Suprapubic skin (tissue), 4 donors: Measurements from ENCODE around the gene MRPS18A. TPM values are rescaled to one million over a fixed set of nuclear protein-coding genes. Genes with fewer than 3 reads are reported as not detected.

ENCODE experiments used
- DNase-seq, 2 donors: peaks; one replicate each; pipeline ENCODE4 v3.0.0-alpha.2; 2019; ENCODE audit warnings: low spot score in 2 of 2
- H3K27ac ChIP-seq: fragments of 200-600 bp; sonication (generic); one replicate; pipeline ENCODE4 v1.5.1; 2019
- H3K27me3 ChIP-seq: fragments of 200-600 bp; sonication (generic); one replicate; pipeline ENCODE4 v1.5.1; 2019
- H3K36me3 ChIP-seq: fragments of 200-600 bp; sonication (generic); one replicate; pipeline ENCODE4 v1.5.1; 2019
- H3K4me1 ChIP-seq: fragments of 200-600 bp; sonication (generic); one replicate; pipeline ENCODE4 v1.5.1; 2019
- H3K4me3 ChIP-seq: fragments of 200-600 bp; sonication (generic); one replicate; pipeline ENCODE4 v1.5.1; 2019; ENCODE audit warnings: mild to moderate bottlenecking
- H3K9me3 ChIP-seq: fragments of 200-600 bp; sonication (generic); one replicate; pipeline ENCODE4 v1.5.1; 2019
- CTCF ChIP-seq, 2 donors: fragments of 200-600 bp in 1 of 2; fragments of 450-650 bp in 1 of 2; sonication (generic) in 1 of 2; IDR thresholded peaks; one replicate each; pipeline ENCODE4 v1.5.1; 2016 to 2019; ENCODE audit warnings: antibody characterized with exemption in 2 of 2, mild to moderate bottlenecking in 1 of 2, moderate library complexity in 1 of 2
- EP300 ChIP-seq: sonication (generic); formaldehyde crosslinking; IDR thresholded peaks from one replicate; pipeline ENCODE4 v1.6.1; 2017; ENCODE audit warnings: antibody characterized with exemption
- POLR2A ChIP-seq, 2 donors: fragments of 450-650 bp; IDR thresholded peaks; one replicate each; pipeline ENCODE4 v1.6.1; 2017; ENCODE audit warnings: antibody characterized with exemption in 2 of 2, mild to moderate bottlenecking in 2 of 2, moderate library complexity in 2 of 2
- POLR2AphosphoS5 ChIP-seq, 3 donors: sonication (generic); formaldehyde crosslinking; IDR thresholded peaks; one replicate each; pipeline ENCODE4 v1.6.1; 2017; ENCODE audit warnings: antibody characterized with exemption in 3 of 3
- WGBS: methylation state at CpG from one replicate; pipeline ENCODE4 v1.1.5; 2018; 5-methylcytosine and 5-hydroxymethylcytosine counted together
- total RNA-seq, 4 donors: library from RNA; depleted of rRNA; stranded (reverse); fragments of >200 nt; gene quantifications; one replicate each; pipeline ENCODE4 v1.1.0, GENCODE V29; 2016

Gene MRPS18A
- total RNA-seq, 4 donors from 2014 or later = 43.6 to 59.0 (median 48.6) TPM

DNA sequence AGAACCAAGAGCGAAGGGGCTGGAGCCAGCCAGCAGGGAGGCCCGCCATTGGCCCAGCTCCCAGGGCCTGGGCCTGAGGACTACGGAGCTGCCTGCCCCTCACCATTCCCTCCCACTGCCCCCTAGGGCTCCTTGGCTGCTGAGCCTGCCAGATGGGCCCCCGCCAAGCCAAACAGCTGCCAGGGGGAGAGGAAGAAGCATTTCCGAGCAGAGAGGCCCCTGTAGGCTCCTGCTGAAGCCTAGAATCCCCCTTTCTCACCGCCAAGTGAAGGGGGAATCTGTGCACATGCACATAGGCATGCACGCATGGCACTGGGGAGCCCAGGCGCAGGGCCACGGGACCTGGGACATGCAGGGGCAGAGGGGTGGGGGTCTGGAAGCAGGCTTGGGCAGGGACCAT is 28.5 kb upstream of the MRPS18A start:
- DNase-seq = no peak
- Histone ChIP-seq H3K9me3 (no peaks in the 10 kb centered on the region), H3K36me3 (no peaks in the 10 kb centered on the region), H3K4me3 (no peak overlapping the region), H3K27me3 (no peaks in the 10 kb centered on the region), H3K4me1 (peaks cover 23% of the 10 kb centered on the region), H3K27ac (no peak overlapping the region)
- WGBS = 52% methylated on average over 9 of the region's 9 CpGs
- no peak for TF ChIP-seq POLR2AphosphoS5 (IDR thresholded peaks at IDR 0.05)
- no peak for TF ChIP-seq CTCF (IDR thresholded peaks at IDR 0.05)
- TF ChIP-seq POLR2A (IDR thresholded peaks at IDR 0.05) = no peak
- no peak for TF ChIP-seq EP300

- 65% methylated on average over 5 of the region's 5 CpGs for WGBS
- Histone ChIP-seq H3K4me3 (no peak overlapping the region), H3K9me3 (no peaks in the 10 kb centered on the region), H3K36me3 (no peaks in the 10 kb centered on the region), H3K27me3 (no peaks in the 10 kb centered on the region), H3K4me1 (peaks cover 23% of the 10 kb centered on the region), H3K27ac (no peak overlapping the region)
- no peak for DNase-seq
- TF ChIP-seq POLR2AphosphoS5 (IDR thresholded peaks at IDR 0.05) = no peak
- no peak for TF ChIP-seq EP300
- TF ChIP-seq POLR2A (IDR thresholded peaks at IDR 0.05) = no peak
- TF ChIP-seq CTCF (IDR thresholded peaks at IDR 0.05) = no peak
Measured at GRCh38 chr6:43715056-43715788, 27.6 kb upstream of the MRPS18A start.

- no peak overlapping the region for H3K27ac ChIP-seq
- 60% methylated on average over 7 of the region's 9 CpGs for WGBS
Measured at GRCh38 chr6:43714311-43715055, 26.9 kb upstream of the MRPS18A start.

GRCh38 chr6:43713643-43714310 is 26.2 kb upstream of the MRPS18A start:
- Histone ChIP-seq H3K4me1 (peaks cover 26% of the 10 kb centered on the region), H3K27ac (no peak overlapping the region), H3K27me3 (no peaks in the 10 kb centered on the region), H3K36me3 (no peaks in the 10 kb centered on the region), H3K4me3 (no peak overlapping the region), H3K9me3 (no peaks in the 10 kb centered on the region)
- DNase-seq = no peak
- TF ChIP-seq EP300 (no peak), POLR2A (IDR thresholded peaks at IDR 0.05) (no peak), POLR2AphosphoS5 (IDR thresholded peaks at IDR 0.05) (no peak)
- 94% methylated on average over 13 of the region's 13 CpGs for WGBS

More at GRCh38 chr6:43714311-43715055, 26.9 kb upstream of the MRPS18A start:
- Histone ChIP-seq H3K9me3 (no peaks in the 10 kb centered on the region), H3K4me1 (peaks cover 25% of the 10 kb centered on the region), H3K36me3 (no peaks in the 10 kb centered on the region), H3K27me3 (no peaks in the 10 kb centered on the region), H3K4me3 (no peak overlapping the region)
- TF ChIP-seq CTCF (IDR thresholded peaks at IDR 0.05) (no peak), POLR2A (IDR thresholded peaks at IDR 0.05) (no peak), EP300 (no peak), POLR2AphosphoS5 (IDR thresholded peaks at IDR 0.05) (no peak)
- DNase-seq = no peak

GRCh38 chr6:43712579-43712978 is 25.0 kb upstream of the MRPS18A start:
- DNase-seq = no peak
- H3K27me3 ChIP-seq = no peaks in the 10 kb centered on the region
- 71% methylated on average over 6 of the region's 6 CpGs for whole genome bisulfite sequencing
- no peak for TF ChIP-seq EP300
- TF ChIP-seq POLR2AphosphoS5 (IDR thresholded peaks at IDR 0.05) = no peak
- no peak for TF ChIP-seq POLR2A (IDR thresholded peaks at IDR 0.05)
- no peak for TF ChIP-seq CTCF (IDR thresholded peaks at IDR 0.05)
- no peaks in the 10 kb centered on the region for H3K36me3 ChIP-seq
- H3K4me3 ChIP-seq = no peak overlapping the region
- no peaks in the 10 kb centered on the region for H3K9me3 ChIP-seq
- H3K27ac ChIP-seq = no peak overlapping the region
- H3K4me1 ChIP-seq = peaks cover 20% of the 10 kb centered on the region
